A673 (cell line): Measurements from ENCODE around the gene DDX55. TPM values are rescaled to one million over a fixed set of nuclear protein-coding genes. Genes with fewer than 3 reads are reported as not detected.
A peak's percentile ranks its signal among the peaks of the same experiment; 100 is the strongest.
"Not testable (repeated sequence)": the region's sequence is repeated elsewhere in the genome, so short reads cannot be mapped to it uniquely, and the experiment has no call there.

Experiments
- Bru-seq: library from RNA; stranded (reverse); fragments of 400-500 nt; gene quantifications from one replicate; lab custom pipeline; 2021; lab: Mats Ljungman, UMichigan
- BruChase-seq, 2 experiments: library from RNA; stranded (reverse); fragments of 400-500 nt; gene quantifications; one replicate each; lab custom pipeline; 2021; lab: Mats Ljungman, UMichigan
- BruUV-seq: library from RNA; stranded (reverse); fragments of 400-500 nt; replicated peaks from 2 replicates; lab custom pipeline; 2021; lab: Mats Ljungman, UMichigan
- CTCF ChIA-PET: fragments of 300-600 bp; sonication (Branson Sonifier 250); formaldehyde crosslinking; loops from one replicate; lab custom pipeline; 2022; ENCODE audit warnings: antibody characterized with exemption; lab: Charles Lee
- POLR2A ChIA-PET: fragments of 300-600 bp; sonication (Branson Sonifier 250); formaldehyde crosslinking; loops from one replicate; lab custom pipeline; 2022; ENCODE audit warnings: antibody characterized with exemption; ENCODE audit not compliant: low non-redundant PET; lab: Charles Lee
- DNase-seq: peaks from one replicate; pipeline ENCODE4 v3.0.0-alpha.2; 2015; ENCODE audit warnings: low spot score
- H3K27ac ChIP-seq: fragments of 200-600 bp; sonication (generic); 2 replicates; pipeline ENCODE4 v1.5.1; 2016; ENCODE audit warnings: mixed run types, low read depth, mild to moderate bottlenecking, mixed read lengths, antibody characterized with exemption, low read length; ENCODE audit not compliant: poor library complexity, severe bottlenecking
- H3K27me3 ChIP-seq: fragments of 200-600 bp; sonication (generic); replicated peaks from 2 replicates; pipeline ENCODE4 v1.6.1; 2017; ENCODE audit warnings: mixed run types, low read depth, mild to moderate bottlenecking, mixed read lengths, antibody characterized with exemption, low read length; ENCODE audit not compliant: insufficient read depth, poor library complexity
- H3K36me3 ChIP-seq: fragments of 200-600 bp; sonication (generic); 2 replicates; pipeline ENCODE4 v1.6.1; 2016; ENCODE audit warnings: mixed run types, mild to moderate bottlenecking, mixed read lengths, antibody characterized with exemption, low read length; ENCODE audit not compliant: insufficient read depth, poor library complexity, severe bottlenecking
- H3K4me1 ChIP-seq: fragments of 200-600 bp; sonication (generic); 2 replicates; pipeline ENCODE4 v1.6.1; 2017; ENCODE audit warnings: mixed run types, mild to moderate bottlenecking, mixed read lengths, antibody characterized with exemption, low read length; ENCODE audit not compliant: insufficient read depth, poor library complexity, severe bottlenecking
- H3K4me3 ChIP-seq: fragments of 200-600 bp; sonication (generic); 2 replicates; pipeline ENCODE4 v1.5.1; 2016; ENCODE audit warnings: low read depth, mixed run types, mild to moderate bottlenecking, mixed read lengths, low read length; ENCODE audit not compliant: poor library complexity, severe bottlenecking
- H3K9me3 ChIP-seq: fragments of 200-600 bp; sonication (generic); 2 replicates; pipeline ENCODE4 v1.6.1; 2016; ENCODE audit warnings: mixed run types, low read depth, mild to moderate bottlenecking, mixed read lengths, antibody characterized with exemption, low read length; ENCODE audit not compliant: poor library complexity, severe bottlenecking
- EZH2 ChIP-seq: fragments of 200-600 bp; sonication (generic); IDR thresholded peaks from 2 replicates; pipeline ENCODE4 v1.6.1; 2017; ENCODE audit warnings: borderline replicate concordance, low read depth, mild to moderate bottlenecking, mixed read lengths, antibody characterized with exemption, low read length; ENCODE audit not compliant: poor library complexity, severe bottlenecking
- intact Hi-C: fragments of 100-400 bp; cut with micrococcal nuclease; formaldehyde crosslinking; loops from one replicate; pipeline ENCODE4 v1.10.0; 2022; ENCODE audit not compliant: unreplicated experiment
- long read RNA-seq: library from polyadenylated mRNA; stranded (forward); transcript quantifications from one replicate; pipeline ENCODE4 v2.0.0, GENCODE V29; 2022
- total RNA-seq: library from RNA; stranded (reverse); gene quantifications from 2 replicates; pipeline ENCODE4 v1.2.3, GENCODE V29; 2021
- TF ChIP-seq, protein P1 (sequence below): fragments of 300-800, 200-600 bp; sonication (generic); conservative IDR thresholded peaks from 2 replicates; pipeline ENCODE4 v1.5.1; 2017; ENCODE audit warnings: low read depth, mild to moderate bottlenecking, antibody characterized with exemption, low read length, moderate library complexity, mixed read lengths

Gene DDX55, protein sequence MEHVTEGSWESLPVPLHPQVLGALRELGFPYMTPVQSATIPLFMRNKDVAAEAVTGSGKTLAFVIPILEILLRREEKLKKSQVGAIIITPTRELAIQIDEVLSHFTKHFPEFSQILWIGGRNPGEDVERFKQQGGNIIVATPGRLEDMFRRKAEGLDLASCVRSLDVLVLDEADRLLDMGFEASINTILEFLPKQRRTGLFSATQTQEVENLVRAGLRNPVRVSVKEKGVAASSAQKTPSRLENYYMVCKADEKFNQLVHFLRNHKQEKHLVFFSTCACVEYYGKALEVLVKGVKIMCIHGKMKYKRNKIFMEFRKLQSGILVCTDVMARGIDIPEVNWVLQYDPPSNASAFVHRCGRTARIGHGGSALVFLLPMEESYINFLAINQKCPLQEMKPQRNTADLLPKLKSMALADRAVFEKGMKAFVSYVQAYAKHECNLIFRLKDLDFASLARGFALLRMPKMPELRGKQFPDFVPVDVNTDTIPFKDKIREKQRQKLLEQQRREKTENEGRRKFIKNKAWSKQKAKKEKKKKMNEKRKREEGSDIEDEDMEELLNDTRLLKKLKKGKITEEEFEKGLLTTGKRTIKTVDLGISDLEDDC
- total RNA-seq, result 49.5 and 53.4 TPM in 2 replicates
- percentile 93 among the genes with signal in this experiment for Bru-seq, nascent RNA
- percentile 95 among the genes with signal in this experiment for BruChase-seq, experiment 1, labeled RNA remaining after a 2-hour chase
- percentile 93 among the genes with signal in this experiment for BruChase-seq, experiment 2, labeled RNA remaining after a 6-hour chase
- long read RNA-seq, transcript DDX55-201 (14 exons, 2,654 nt), result major isoform, 51 of 110 reads
- long read RNA-seq, partial matches to known transcripts, result 12 of 110 reads
- long read RNA-seq, other reads (novel, unspliced or antisense), result 47 of 110 reads

DNA sequence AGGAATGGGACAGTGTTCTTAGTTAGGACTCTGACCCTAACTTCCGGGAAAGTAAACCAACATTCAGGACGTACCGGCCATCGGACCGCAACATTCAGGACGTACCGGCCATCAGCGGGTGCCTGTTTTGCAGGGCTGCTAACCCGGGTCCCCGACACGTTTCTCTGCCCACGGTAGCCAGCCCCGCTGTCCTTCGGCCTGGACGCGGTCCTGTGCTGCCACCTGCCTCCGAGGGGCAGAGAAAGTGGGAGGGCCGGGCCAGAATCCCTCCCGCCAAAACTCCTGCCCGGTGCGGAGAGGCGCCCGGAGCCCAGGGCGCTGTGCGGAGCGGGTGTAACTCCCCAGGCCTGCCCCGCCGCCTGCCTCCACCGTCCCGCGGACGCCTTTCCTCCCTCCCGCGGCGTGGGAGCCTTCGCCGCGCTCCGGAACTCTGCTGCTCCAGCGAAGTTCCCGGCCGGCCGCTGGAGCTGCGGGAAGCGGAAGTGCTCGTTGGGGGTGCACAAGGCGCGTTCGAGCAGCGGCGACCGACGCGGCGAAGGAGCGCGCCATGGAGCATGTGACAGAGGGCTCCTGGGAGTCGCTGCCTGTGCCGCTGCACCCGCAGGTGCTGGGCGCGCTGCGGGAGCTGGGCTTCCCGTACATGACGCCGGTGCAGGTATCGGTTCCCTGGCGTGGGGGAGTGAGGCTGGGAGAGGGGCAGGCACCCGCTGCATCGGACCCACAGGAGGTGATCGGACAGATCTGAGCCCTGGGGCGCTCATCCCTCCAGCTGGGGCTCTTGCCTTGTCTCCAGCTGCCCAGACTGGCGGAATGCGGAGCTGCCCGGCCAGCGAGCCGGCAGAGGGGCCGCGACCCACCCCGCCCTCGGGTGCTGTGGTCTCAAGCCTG lies at the start of gene DDX55:
Gene DDX55 (plus strand): TSS at position 498 of the 888 bp plus-strand sequence. CDS start 50 bp downstream, at position 548.
- peaks cover 6% of the 10 kb centered on the region for H3K4me1 ChIP-seq
- H3K4me3 ChIP-seq, result peak within 1 kb of the TSS; percentile 96
- H3K27me3 ChIP-seq, result no peaks in the 10 kb centered on the region
- POLR2A ChIA-PET, result interaction anchor here (1.1 kb wide), 1 partner anchor 237 kb away, joined by 10 read pairs; the partner anchor contains the start of gene SBNO1
- no peaks in the 10 kb centered on the region for H3K9me3 ChIP-seq
- peak within 1 kb of the TSS; percentile 93 for H3K27ac ChIP-seq
- peaks cover 46% of the 10 kb centered on the region for H3K36me3 ChIP-seq
- CTCF ChIA-PET, result interaction anchor here (1.3 kb wide), 1 partner anchor 17 kb away, joined by 3 read pairs; no protein-coding TSS in a partner anchor
- intact Hi-C loops, result no loop called here
- TF ChIP-seq EZH2, result no peak
- TF ChIP-seq, protein P1, sequence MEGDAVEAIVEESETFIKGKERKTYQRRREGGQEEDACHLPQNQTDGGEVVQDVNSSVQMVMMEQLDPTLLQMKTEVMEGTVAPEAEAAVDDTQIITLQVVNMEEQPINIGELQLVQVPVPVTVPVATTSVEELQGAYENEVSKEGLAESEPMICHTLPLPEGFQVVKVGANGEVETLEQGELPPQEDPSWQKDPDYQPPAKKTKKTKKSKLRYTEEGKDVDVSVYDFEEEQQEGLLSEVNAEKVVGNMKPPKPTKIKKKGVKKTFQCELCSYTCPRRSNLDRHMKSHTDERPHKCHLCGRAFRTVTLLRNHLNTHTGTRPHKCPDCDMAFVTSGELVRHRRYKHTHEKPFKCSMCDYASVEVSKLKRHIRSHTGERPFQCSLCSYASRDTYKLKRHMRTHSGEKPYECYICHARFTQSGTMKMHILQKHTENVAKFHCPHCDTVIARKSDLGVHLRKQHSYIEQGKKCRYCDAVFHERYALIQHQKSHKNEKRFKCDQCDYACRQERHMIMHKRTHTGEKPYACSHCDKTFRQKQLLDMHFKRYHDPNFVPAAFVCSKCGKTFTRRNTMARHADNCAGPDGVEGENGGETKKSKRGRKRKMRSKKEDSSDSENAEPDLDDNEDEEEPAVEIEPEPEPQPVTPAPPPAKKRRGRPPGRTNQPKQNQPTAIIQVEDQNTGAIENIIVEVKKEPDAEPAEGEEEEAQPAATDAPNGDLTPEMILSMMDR, result peak; percentile 51
- DNase-seq, result peak; percentile 92
- TSS peak; percentile 77 for BruUV-seq

DNA sequence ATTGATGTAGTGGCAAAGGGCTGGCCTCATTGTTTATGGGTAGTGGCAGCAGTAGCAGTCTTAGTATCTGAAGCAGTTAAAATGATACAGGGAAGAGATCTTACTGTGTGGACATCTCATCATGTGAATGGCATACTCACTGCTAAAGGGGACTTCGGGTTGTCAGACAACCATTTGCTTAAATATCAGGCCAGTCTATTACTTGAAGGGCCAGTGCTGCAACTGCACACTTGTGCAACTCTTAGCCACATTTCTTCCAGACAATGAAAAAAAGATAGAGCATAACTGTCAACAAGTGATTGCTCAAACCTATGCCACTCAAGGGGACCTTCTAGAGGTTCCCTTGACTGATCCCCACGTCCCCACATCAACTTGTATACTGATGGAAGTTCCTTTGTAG lies 47.8 kb upstream of the DDX55 start:
- H3K4me3 ChIP-seq, BruUV-seq, CTCF ChIA-PET, H3K9me3 ChIP-seq, POLR2A ChIA-PET, DNase-seq, H3K27me3 ChIP-seq, H3K36me3 ChIP-seq, H3K4me1 ChIP-seq, intact Hi-C loops, H3K27ac ChIP-seq: not testable (repeated sequence)

DNA sequence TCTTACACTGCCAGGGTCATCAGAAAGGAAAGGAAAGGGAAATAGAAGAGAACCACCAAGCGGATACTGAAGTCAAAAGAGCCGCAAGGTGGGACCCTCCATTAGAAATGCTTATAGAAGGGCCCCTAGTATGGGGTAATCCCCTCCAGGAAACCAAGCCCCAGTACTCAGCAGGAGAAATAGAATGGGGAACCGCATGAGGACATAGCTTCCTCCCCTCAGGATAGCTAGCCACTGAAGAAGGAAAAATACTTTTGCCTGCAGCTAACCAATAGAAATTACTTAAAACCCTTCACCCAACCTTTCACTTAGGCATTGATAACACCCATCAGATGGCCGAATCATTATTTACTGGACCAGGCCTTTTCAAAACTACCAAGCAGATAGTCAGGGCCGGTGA lies 47.1 kb upstream of the DDX55 start:
- H3K4me1 ChIP-seq, H3K9me3 ChIP-seq, H3K27me3 ChIP-seq, H3K4me3 ChIP-seq, DNase-seq, POLR2A ChIA-PET, BruUV-seq, intact Hi-C loops, H3K27ac ChIP-seq, CTCF ChIA-PET, H3K36me3 ChIP-seq: not testable (repeated sequence)

DNA sequence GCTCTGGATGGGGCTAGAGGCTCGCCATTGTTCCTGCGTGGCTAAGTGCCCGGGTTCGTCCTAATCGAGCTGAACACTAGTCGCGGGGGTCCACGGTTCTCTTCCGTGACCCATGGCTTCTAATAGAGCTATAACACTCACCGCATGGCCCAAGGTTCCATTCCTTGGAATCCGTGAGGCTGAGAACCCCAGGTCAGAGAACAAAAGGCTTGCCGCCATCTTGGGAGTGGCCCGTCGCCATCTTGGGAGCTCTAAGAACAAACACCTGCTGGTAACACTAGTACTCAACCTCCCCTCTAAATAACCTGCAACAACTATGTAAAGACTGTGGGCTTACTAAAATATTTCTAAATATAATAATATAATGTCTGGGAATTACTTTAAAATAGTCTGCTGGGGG lies 43.4 kb upstream of the DDX55 start:
- intact Hi-C loops, H3K4me1 ChIP-seq, POLR2A ChIA-PET, H3K27me3 ChIP-seq, DNase-seq, H3K9me3 ChIP-seq, H3K27ac ChIP-seq, H3K4me3 ChIP-seq, H3K36me3 ChIP-seq, BruUV-seq, CTCF ChIA-PET: not testable (repeated sequence)
